Measurements from ENCODE around the gene UROS. TPM values are rescaled to one million over a fixed set of nuclear protein-coding genes. Genes with fewer than 3 reads are reported as not detected.

Gene UROS
- total and polyA plus RNA-seq, 10 of the 15 experiments (the other 5 are each of a cell fraction or from before 2014, with no cell fraction given), result 4.3 to 112 (median 64.5) TPM

DNA sequence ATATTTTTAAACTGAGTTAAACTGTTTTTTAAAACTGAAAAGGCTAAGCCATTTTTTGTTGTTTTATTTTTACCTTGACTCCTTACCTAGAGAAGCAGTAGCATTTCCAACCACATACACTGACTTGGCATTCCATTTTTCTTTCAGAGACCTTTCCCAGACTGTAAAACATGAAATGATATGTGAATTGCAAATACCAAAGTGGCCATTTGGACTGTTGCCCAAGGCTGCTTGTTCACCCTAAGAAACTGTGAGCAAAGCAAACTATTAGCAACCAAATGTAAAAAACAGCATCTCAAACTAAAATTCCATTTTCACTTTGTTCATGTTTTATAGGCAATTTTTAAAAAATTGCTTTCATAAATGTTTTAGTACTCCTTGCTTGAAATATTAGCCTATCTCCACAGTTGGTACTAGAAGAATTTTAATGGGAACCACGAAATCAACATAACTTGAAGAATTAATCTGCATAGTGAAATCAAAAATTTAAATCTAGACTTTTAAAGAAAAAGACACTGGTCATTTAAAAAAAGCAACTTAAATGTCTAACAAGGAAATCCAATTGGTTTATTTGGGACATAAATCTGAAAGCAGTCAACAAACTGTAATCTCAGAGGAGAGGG is 10.8 kb downstream of the UROS start:
- DNase-seq (ENCODE audit: low read depth, low spot score), result no peak
- no TSS peak for BruUV-seq (replicated peaks)
- CTCF ChIA-PET, result no interaction called here

More for the DNA sequence above, 10.8 kb downstream of the UROS start:
- Histone ChIP-seq H3K4me1 (ENCODE audit: control insufficient read depth, insufficient read depth, low read length) (no peaks in the 10 kb centered on the region), H4K20me1 (ENCODE audit: control insufficient read depth, insufficient read depth) (no peaks in the 10 kb centered on the region), H3K9ac (ENCODE audit: control insufficient read depth, insufficient read depth, low read length) (no peak overlapping the region), H3K27ac (ENCODE audit: control insufficient read depth, insufficient read depth) (no peak overlapping the region), H2AFZ (ENCODE audit: control insufficient read depth, low read depth, low read length) (no peak overlapping the region), H3K36me3 (ENCODE audit: control insufficient read depth in 2 of 2, insufficient read depth in 2 of 2, low read length in 1 of 2) (peaks cover 0 to 20% of the 10 kb centered on the region in 2 experiments; a peak in 2 of 4 replicates), H3K4me3 (no peak overlapping the region), H3K9me3 (replicated peaks; ENCODE audit: control insufficient read depth, insufficient read depth, low read length) (no peaks in the 10 kb centered on the region), H3K27me3 (replicated peaks in 1 of 2; ENCODE audit: control insufficient read depth in 2 of 2, insufficient read depth in 2 of 2, low read length in 1 of 2) (no peaks in the 10 kb centered on the region), H3K4me2 (ENCODE audit: control insufficient read depth, insufficient read depth) (no peak overlapping the region), H3K79me2 (ENCODE audit: control insufficient read depth, insufficient read depth, low read length) (no peaks in the 10 kb centered on the region)
- FAIRE-seq (no peak), ATAC-seq (no peak)
- no peak for TF ChIP-seq CEBPZ (IDR thresholded peaks at IDR 0.05; ENCODE audit: low read depth, low read length)
- TF ChIP-seq BRCA1 (IDR thresholded peaks at IDR 0.05; ENCODE audit: low read depth, low read length), result no peak
- TF ChIP-seq POLR2AphosphoS2 (IDR thresholded peaks at IDR 0.05; ENCODE audit: low read depth, low read length), result no peak
- no peak for TF ChIP-seq SMAD1 (IDR thresholded peaks at IDR 0.05; ENCODE audit: low read depth, partially characterized antibody)
- in situ Hi-C loops (cut with MboI), result no loop called here
- intact Hi-C loops (cut with micrococcal nuclease; ENCODE audit: unreplicated experiment), result no loop called here
- SMC1A ChIA-PET (ENCODE audit: uncharacterized antibody, unreplicated experiment), result no interaction called here
- POLR2A ChIA-PET, result no interaction called here
- 78% methylated on average over 1 of the region's 1 CpG for WGBS (ENCODE audit: insufficient coverage, insufficient replicate concordance, low lambda C conversion rate, missing lambda C conversion rate)
- RAD21 ChIA-PET (ENCODE audit: unreplicated experiment), result no interaction called here

Data from GM12878 (cell line).